22Rv1 (cell line): ENCODE measurements around the gene CCSER1.

Source experiments
- H3K27ac ChIP-seq: fragments of 450-650 bp; 2 replicates; pipeline ENCODE4 v1.5.1; 2017
- ZFX ChIP-seq: fragments of 450-650 bp; IDR thresholded peaks from 2 replicates; pipeline ENCODE4 v1.6.1; 2017; ENCODE audit warnings: antibody characterized with exemption, borderline replicate concordance
- TF ChIP-seq, protein P1 (sequence below): fragments of 450-650 bp; IDR thresholded peaks from 2 replicates; pipeline ENCODE4 v1.5.1; 2017; ENCODE audit warnings: mild to moderate bottlenecking

Gene CCSER1

DNA sequence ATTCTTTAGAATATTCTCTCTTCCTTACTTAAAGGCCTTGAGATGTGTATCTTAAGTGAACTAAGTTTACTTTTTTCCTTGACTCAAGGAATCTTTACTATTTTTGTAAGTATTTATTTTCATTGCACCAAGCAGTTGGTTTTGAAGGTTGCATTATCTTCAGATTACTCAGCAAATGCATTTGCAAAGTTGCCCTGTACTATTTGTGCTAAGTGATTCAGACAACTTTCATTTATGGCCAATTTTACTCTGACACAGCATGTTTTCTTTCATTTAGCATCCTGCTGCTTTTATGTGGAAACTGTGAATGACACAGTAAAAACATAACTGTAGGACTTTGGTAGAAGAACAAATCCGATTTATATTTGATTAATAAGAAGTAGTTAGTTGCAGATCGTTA, 191.0 kb downstream of the CCSER1 start:
- TF ChIP-seq ZFX, result no peak
- TF ChIP-seq, protein P1, sequence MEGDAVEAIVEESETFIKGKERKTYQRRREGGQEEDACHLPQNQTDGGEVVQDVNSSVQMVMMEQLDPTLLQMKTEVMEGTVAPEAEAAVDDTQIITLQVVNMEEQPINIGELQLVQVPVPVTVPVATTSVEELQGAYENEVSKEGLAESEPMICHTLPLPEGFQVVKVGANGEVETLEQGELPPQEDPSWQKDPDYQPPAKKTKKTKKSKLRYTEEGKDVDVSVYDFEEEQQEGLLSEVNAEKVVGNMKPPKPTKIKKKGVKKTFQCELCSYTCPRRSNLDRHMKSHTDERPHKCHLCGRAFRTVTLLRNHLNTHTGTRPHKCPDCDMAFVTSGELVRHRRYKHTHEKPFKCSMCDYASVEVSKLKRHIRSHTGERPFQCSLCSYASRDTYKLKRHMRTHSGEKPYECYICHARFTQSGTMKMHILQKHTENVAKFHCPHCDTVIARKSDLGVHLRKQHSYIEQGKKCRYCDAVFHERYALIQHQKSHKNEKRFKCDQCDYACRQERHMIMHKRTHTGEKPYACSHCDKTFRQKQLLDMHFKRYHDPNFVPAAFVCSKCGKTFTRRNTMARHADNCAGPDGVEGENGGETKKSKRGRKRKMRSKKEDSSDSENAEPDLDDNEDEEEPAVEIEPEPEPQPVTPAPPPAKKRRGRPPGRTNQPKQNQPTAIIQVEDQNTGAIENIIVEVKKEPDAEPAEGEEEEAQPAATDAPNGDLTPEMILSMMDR, result no peak
- H3K27ac ChIP-seq, result no peak overlapping the region

DNA sequence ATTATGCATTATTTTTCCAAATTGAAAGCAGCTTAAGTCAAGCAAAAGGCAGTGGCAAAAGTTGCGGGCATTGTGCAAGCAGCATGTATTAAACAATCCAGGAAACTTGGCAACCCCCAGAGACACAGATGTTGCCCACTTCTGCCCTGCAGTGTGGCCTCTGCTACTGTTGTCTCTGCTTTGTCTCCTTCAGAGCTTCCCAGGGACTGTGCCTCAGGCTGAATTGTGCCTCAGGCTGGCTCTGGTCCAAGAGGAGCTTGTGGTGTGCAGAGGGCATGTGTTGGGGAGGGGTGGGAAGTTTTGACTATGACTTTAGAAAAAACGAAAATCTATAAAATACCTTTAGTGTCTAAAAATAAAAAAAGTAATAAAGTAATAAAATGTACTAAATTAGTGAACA, 201.4 kb downstream of the CCSER1 start:
- no peak overlapping the region for H3K27ac ChIP-seq
- TF ChIP-seq, protein P1, result no peak
- TF ChIP-seq ZFX, result no peak

GRCh38 chr4:90330546-90330945, 203.4 kb downstream of the CCSER1 start:
- TF ChIP-seq, protein P1, result no peak
- no peak for TF ChIP-seq ZFX
- H3K27ac ChIP-seq, result no peak overlapping the region

GRCh38 chr4:90345549-90346215, 218.5 kb downstream of the CCSER1 start:
- TF ChIP-seq, protein P1, result no peak
- no peak for TF ChIP-seq ZFX
- no peak overlapping the region for H3K27ac ChIP-seq

- TF ChIP-seq ZFX, result no peak
- TF ChIP-seq, protein P1, result no peak
- H3K27ac ChIP-seq, result no peak overlapping the region
Measured at GRCh38 chr4:90349636-90350035, 222.4 kb downstream of the CCSER1 start.

GRCh38 chr4:90357117-90357710, 230.0 kb downstream of the CCSER1 start:
- TF ChIP-seq, protein P1, result peak; percentile 83
- TF ChIP-seq ZFX, result no peak
- H3K27ac ChIP-seq, result no peak overlapping the region

GRCh38 chr4:90375081-90375480, 247.9 kb downstream of the CCSER1 start:
- TF ChIP-seq ZFX, result no peak
- TF ChIP-seq, protein P1, result no peak

More at GRCh38 chr4:90375081-90375480, 247.9 kb downstream of the CCSER1 start:
- no peak overlapping the region for H3K27ac ChIP-seq
